ENCODE measurements around the gene SLC47A1.
"Not testable (repeated sequence)": the region's sequence is repeated elsewhere in the genome, so short reads cannot be mapped to it uniquely, and the experiment has no call there.

SLC47A1 gene

DNA sequence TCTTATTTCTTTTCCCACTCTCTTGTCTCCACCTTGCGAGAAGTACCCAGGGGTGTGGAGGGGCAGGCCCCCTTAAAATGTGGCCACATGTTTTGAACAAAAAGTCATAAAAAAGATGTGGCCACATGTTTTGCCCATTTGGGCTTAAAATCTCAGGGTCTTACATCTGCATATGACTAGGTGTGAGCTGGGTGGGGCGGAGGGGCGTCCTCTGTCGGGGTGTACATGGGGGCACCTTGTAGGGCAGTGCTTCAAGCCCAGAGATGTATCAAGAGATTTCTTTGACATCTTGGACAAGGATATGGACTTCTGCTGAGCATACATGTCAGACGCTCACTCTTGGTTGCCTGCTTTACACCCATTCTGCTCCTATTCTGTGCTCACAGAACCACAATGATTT is 13.0 kb upstream of the SLC47A1 start:
- ATAC-seq: no peak

DNA sequence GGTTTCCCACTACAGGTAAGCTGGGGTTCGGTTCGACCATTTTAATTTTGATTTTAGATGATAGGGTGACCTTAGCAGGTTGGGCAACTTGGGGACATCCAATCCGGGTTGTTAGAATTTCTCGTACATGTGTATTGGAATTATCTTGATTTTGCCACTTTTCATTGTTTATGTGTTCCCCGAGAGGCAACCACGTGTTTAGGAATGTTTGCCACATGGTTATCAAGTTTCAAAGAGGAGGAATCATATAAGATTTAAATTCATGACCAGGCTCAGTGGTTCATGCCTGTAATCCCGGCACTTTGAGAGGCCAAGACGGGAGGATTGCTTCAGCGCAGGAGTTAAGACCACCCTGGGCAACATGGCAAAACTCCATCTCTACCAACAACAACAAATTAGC is 10.0 kb upstream of the SLC47A1 start:
- ATAC-seq (no peak), DNase-seq (no peak)

More for the DNA sequence above, 13.0 kb upstream of the SLC47A1 start:
- DNase-seq: no peak

DNA sequence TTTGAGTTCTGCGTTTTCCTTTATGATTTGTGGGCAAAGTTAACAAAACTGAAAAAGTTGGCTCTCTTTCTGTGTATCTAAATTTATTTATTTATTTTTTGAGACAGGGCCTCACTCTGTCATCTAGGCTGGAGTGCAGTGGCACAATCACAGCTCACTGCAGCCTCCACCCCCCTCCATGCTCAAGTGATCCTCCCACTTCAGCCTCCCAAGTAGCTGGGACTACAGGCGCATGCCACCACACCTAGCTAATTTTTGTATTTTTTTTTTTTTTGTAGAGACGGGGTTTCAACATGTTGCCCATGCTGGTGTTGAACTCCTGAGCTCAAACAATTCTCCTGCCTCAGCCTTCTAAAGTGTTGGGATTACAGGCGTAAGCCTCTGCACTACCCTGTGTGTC is 6.7 kb upstream of the SLC47A1 start:
- not testable (repeated sequence) for DNase-seq, ATAC-seq

DNA sequence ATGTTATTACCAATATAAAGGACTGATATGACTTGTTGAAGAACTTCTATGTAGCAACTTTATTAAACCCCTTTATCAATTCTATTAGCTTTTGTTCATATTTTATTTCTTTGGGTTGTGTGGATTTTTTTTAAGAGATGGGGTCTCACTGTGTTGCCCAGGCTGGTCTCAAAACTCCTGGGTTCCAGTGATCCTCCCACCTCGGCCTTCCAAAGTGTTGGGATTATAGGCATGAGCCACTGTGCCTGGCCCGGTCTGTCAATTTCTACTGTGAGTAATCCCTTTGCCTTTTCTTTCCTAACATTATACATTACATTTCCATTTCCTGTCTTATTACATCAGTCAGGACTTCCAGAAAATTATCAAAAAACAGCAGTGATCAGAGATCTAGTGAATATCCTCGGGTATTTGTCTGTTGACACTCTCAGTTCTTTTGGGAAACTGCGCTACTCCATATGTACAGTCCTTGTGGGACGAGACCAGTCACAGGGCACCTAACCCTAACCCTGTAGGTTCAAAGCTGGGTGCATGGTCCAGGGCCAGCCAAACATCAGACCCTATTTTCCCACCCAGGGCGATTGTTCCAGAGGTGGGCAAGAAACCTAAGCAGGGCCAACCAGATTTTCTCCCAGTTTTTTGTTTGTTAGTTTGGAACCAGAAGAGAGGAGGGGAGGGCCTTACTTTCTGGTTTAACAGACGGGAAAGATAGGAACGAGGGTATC is 1.7 kb upstream of the SLC47A1 start:
- no peak for ATAC-seq

DNA sequence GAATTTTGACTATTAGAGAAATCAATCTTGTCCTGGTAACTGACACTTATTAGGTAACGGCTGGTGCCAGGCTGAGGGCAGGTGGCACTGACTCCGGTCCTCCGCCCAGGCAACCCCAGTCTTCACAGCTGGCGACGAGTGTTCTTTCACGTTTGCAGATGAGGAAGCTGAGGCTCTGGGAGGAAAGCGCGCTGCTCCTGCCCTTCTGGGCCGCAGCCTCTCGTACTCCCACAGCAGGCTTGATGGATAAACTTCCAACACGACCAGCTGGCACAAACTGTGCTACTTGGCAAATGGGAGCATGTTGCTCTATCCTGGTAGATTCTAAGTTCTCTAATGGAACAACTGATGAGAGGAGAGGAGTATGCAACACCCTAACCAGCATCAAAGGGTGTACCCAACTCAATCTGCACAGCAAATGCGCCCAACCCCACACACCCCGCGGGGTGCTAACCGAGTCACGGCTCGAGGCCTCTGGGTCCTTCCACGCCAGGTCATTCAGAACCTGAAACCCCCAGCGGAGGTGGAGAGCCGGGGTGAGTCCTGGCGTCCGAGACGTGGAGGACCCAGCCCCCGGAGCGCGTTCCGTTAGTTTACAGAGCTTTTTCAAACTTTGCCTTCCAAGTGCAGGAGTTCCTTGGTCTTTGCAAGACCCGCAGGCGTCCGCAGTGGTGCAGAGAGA is 477 bp upstream of the SLC47A1 start:
- ATAC-seq: no peak
- no peak for DNase-seq

More for the DNA sequence above, 1.7 kb upstream of the SLC47A1 start:
- DNase-seq: no peak

DNA sequence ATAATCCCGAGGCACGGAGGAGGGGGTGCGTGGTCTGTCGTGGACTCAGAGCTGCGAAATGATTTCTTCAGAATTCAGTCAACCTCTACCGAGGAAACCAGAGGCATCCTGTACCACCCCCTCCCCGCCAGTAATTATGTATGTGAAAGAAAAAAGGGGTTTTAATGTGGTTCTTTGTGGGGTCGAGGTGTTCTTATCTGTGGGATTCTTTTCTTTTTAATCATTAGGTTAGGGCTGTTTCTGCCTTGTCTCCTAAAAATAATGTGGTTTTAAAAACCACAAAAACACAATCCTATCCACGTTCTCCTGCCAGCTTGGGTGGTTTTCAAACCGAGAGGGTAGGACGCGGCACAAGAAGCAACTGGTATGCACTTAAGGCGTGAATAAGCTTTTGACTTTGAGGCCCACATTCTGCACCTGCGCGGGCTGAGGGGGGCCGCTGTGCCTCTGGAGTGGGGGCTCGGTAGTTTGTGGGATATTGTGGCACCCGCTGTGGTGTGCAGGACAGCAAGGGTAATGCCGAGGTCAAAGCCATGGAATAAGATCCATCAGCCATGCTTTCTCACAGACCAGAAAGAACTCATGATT is 1.0 kb downstream of the SLC47A1 start:
- DNase-seq: peak; percentile 21
- peak; percentile 38 for ATAC-seq

DNA sequence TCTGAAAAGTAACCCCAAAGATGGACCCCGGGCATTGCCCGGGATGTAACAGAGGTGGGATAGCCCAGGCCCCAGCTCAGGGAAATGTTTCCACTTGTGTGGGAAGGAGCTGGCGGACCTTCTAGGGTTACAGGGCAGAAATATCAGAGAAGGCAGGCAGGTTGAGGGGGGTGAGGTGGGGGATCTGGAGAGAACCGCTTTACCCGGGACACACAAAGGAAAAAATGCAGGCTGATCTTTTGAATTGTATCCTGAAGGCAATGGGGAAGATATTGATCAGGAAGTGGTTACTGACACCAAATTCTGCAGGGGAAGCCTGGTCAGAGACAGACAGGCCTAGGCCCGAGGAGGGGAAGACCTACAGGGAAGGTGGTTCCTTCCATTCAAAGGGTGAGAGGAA is 3.5 kb downstream of the SLC47A1 start:
- DNase-seq: no peak

DNA sequence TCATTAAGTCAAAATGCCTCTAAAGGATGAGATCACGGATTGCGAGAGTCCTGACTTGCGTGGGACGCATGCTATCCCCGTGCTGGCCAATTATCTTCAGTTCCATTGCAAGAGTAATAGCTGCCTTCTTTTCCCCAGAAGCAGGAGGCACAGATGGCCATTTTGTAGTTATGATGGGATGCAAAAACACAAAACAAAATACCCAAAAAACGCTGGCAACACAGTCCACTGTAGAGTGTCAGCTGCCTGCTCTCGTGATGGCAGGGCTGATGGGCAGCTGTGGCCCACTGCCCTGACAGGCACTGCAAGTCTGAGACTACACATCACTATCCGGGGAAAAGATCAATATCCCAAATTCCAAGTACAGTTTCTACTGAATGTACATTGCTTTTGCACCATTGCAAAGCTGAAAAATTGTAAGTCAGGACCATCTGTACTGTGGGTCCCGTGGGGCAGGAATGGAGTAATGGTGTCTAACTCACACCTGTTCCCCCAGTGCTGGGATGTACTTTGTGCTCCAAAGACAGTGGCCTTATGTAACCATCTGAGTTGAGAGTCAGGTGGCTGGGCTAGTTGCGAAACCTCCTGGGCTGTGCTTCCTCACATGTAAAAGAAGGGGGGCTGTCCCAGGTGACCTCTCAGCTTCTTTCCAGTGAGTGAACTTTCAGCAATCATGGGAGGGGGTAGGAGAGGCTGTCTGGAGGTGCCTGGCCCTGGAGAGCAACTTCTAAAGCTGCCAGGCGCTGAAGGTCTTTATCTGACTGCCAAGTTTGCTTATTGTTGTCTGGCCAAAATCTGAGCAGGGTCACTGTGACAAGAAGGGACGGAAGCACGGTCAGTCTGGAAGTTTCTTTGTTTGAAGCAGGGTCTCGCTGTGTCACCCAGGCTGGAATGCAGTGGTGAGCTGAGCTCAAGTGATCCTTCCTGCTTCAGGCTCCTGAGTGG is 4.7 kb downstream of the SLC47A1 start:
- no peak for DNase-seq
- ATAC-seq: no peak

More for the DNA sequence above, 3.5 kb downstream of the SLC47A1 start:
- ATAC-seq: no peak

DNA sequence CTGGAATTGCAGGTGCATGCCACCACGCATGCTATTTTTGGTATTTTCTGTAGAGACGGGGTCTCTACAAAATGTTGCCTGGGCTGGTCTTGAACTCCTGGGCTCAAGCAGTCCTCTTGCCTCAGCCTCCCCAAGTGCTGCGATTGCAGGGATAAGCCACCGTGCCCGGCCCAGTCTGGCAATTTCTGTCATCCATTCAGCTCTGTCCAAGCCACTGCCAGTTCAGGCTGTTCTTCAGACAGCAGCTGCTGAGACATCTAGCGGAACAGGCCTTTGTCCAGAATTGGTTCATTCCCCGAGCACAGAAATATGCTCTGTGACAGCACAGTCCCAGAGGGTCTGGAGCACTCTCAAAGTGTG is 5.4 kb downstream of the SLC47A1 start:
- no peak for ATAC-seq
- no peak for DNase-seq

DNA sequence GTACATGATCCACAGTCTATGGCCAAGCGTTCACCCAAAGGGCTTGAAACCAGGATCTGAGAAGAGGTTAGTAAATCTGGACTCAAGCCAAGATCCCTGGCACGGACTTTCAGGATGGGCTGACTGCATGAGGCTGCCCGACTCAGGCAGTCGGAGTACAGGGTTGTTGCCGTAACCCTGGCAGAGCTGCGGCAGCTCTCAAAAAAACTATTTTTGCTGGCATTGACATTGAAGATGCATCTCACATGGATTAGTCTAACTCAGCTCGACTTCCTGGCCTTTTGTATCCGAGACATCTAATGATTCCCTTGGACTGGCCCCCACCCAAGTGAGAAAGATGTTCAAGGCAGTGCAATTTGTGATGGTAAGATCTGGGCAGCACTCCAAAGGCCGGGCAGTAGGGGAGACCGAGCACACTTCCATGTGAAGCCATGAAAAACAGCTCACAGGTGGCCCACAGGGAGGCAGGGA is 6.2 kb downstream of the SLC47A1 start:
- ATAC-seq (no peak), DNase-seq (no peak)

DNA sequence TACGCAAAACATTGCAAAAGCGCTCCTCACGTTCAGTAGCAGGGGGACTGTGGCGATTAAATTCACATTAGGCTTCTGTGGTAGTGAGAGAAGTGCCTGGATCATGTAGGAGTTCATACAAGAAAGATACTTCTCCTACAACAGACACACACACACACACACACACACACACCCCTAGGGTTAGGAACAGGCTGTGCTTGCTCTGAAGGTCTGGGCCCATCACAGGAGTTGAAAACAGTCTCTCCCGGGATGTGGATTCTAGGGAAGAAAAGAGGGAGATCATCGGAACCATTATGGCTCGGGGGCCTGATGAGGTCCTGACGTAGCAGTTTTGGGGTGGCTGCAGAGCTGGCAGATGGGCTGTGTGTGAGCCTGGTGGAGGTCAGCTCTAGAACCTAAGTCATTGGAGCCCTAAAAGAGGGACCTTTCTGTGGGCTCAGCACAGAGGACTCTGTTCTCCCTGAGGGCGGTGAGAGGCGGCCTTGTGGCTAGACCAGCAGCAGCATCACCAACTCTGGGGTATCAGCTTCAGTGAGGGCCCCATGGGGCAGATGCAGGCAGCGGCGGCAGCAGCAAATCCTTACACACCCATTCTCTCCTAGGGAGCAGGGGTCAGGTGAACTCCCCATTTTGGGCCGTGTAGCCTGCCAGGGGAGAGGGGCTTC is 7.2 kb downstream of the SLC47A1 start:
- DNase-seq (no peak), ATAC-seq (no peak)

DNA sequence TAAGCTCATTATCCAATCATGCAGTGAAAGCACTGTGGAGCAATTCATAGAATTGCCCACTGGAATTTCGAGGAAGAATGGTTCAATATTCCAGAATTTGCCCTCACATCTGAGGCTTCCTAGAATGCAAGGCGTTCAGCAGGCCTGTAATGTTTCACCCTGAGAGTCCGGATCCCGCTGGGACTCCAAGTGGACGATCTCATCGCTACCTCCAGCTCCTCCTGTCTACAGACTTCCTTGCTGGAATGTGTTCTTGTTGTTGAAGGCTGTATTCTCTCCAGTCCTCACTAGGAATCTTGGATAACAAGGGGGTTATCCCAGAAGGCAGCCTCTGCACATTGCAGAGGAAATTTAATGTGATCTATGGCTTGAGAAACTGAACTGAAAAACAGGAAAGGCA is 7.8 kb downstream of the SLC47A1 start:
- ATAC-seq (no peak), DNase-seq (no peak)

DNA sequence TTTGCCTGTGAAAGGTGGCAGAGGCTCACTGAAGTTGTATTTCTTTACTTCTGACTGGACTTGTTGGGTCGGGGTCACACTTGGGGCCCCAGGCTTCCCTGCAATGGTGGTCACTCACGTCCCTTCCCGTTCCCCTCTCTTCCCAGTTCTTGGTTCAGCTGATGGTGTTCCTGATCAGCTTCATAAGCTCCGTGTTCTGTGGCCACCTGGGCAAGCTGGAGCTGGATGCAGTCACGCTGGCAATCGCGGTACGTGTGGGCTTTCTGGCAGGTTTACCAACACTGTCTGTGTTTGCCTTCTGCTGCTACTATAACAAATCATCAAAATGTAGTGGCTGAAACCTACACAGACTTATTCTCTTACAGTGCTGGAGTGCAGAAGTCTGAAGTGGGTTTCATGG is 8.6 kb downstream of the SLC47A1 start:
- DNase-seq: no peak
- ATAC-seq: no peak

DNA sequence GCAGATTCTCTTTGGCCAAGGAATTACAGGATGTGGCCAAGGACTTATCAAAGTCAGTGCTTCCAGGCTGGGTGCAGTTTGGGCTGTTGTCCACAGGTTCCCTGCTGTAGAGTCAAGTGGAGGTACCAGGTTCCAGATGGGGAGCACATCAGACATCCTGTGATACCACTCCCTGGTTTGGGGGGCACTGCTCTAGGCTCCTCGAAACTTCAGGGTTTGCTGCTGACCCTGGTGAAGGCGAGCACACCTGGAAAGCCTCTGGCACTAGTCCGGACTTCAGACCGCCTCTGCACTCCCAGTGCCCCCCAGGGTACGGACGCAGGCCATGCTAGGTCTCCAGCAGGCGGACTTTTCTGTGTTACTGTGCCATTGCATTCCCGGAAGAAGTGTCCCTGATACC is 10.7 kb downstream of the SLC47A1 start:
- ATAC-seq (no peak), DNase-seq (no peak)

DNA sequence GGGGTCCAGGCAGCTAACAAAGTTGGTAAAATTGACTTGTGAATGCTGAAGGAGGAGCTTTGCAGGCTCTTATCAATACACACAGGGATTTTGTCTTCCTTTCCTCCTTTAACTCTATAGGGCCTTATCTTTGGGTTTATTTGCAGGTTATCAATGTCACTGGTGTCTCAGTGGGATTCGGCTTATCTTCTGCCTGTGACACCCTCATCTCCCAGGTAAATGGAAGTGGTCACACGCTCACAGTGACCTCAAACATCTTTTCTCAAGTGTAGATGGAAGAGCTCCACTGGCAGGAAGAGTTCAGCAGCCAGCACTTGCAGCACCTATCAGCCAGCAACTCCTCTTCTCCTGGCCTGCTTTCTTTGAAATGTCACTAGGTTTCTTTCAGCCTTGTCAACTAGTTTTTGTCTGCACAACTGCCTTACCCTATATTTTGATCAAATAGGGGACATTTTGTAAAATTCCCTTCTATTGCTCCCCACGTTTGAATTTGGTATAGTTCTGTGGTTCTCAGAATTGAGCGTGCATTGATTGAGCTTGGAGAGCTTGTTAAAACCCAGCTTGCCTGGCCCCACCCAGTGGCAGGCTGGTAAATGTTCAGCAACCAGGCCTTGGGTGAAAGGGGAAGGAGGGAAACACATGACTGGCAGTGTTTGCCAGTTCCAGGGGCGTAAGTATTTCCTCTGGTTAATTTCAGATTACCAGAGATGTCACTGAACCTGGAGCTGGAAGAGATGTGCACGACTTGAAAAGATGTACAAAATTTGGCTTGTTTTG is 12.8 kb downstream of the SLC47A1 start:
- no peak for DNase-seq
- ATAC-seq: no peak

DNA sequence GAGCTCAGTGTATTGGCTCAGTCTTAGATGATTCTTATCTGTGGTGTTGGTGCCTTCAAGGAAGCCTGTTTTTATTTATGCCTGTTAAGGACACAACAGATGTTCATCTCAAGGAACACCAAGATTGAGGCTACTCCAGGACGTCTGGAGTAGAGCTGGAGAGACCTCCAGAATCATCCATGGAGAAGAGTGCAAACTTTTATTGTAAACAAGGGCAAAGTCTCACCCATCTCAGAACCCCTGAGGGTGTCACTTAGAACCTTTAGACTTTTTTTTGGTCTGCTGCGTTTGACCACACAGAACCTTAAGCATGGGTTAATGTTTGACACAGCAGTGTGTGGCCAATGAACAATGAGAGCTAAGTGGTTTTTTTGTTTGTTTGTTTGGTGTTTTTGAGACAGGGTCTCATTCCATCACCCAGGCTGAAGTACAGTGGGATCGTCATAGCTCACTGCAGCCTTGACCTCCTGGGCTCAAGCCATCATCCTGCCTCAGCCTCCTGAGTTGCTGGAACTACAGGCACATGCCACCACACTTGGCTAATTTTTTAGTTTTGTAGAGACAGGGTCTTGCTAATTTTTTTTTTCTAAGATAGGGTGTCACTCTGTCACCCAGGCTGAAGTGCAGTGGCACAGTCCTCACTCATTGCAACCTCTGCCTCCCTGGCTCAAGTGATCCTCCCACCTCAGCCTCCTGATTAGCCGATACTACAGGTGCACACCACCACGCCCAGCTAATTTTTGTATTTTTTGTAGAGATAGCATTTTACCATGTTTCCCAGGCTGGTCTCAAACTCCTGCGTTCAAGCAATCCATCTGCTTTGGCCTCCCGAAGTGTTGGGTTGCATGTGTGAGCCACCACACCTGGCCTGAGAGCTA is 16.3 kb downstream of the SLC47A1 start:
- ATAC-seq (no peak), DNase-seq (no peak)

DNA sequence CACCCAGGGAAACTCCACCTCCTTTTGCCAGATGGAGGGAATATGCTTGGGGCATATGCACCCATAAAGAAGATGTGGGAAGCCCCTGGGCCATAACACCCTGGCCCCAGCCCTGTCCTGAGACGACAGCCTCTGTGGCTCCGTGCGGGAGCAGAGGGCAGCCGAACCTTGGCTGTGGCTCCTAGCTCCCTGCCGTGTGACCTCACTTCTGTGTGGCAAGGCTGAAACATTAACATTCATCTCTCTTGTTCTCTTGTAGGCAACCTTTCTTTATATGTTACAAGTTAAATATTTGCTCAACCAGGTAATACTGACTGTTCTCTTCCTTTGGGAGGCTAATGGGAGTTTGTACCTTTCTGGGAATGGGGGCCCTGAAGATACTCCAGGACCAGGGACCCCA is 17.5 kb downstream of the SLC47A1 start:
- DNase-seq (no peak), ATAC-seq (no peak)

DNA sequence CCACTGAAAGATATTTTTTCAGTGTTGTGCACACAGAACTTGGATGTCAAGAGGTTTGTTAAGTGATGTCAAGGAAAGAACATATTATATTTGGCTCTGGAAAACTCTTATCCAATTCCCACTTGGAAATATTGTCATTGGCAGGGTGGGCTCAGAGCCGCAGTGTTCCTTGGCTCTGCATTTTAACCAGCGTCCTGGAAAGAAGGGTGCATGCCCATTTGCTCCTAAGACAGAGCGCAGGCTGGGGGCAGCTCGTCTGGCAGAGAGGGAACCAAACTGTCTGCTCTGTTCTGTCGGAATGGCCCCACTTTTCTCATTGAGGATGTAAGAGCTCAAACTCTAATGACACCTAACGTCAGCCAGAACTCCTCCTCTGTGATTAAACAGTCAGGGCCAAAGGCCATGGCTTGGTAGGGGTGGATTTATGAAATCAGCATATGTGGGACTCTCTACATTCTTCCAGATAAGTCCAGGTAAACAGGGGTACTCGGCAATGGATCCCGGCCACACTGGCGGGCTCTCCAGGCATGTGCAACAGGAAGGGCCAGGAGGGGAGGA is 18.0 kb downstream of the SLC47A1 start:
- no peak for DNase-seq
- no peak for ATAC-seq

DNA sequence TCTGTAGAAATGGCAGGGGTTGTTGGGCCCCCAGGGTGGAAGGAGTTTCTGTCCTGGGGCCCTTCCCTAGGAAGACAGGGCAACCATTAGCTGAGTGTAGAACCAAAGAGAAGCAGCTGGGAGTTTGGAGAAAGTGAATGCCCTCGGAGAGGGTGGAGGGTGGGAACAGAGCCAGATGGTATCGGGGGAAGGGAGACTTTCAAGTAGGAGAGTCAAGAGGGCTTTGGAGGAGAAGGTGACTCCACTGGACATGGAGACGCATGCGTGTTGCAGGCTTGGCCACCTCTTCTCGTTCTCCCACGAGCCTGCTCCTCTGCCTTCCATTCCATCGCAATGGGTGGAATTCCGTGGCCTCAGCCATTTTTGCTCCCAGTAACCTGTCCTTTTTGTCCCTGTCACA is 19.4 kb downstream of the SLC47A1 start:
- ATAC-seq (no peak), DNase-seq (no peak)

DNA sequence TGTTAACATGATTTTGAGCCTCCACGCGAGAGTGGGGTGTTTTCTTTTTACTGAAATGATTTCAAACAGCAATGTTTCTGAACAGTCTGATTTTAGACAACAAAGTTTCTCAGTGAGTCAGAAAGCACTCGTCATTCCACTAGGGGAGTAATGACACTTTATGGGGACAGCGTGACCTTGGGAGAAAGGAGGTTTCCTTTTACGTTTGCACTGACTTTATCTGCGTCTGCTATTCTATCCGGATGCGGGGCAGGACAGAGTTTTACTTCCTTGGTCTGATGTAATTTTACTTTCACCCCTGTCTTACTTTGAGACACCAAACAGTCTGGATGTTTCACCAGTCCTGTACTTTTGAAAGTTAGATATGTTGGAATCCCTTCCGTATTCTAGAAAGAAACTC is 20.7 kb downstream of the SLC47A1 start:
- DNase-seq (no peak), ATAC-seq (no peak)

All from stimulated activated naive CD8-positive, alpha-beta T cell treated with anti-CD3 and anti-CD28 coated beads, Interleukin-15, Interleukin-2, amounts not matched to agents 100 U/mL and 50 U/mL, for 24 hours (primary cell).